ENCODE results near the gene PEX3.
"Not testable (repeated sequence)": the region's sequence is repeated elsewhere in the genome, so short reads cannot be mapped to it uniquely, and the experiment has no call there.

Gene PEX3

GRCh38 chr6:143449082-143449713 lies 1.4 kb upstream of the PEX3 start:
- no peak for DNase-seq

GRCh38 chr6:143449714-143450452 lies 722 bp upstream of the PEX3 start:
- DNase-seq = no peak

DNA sequence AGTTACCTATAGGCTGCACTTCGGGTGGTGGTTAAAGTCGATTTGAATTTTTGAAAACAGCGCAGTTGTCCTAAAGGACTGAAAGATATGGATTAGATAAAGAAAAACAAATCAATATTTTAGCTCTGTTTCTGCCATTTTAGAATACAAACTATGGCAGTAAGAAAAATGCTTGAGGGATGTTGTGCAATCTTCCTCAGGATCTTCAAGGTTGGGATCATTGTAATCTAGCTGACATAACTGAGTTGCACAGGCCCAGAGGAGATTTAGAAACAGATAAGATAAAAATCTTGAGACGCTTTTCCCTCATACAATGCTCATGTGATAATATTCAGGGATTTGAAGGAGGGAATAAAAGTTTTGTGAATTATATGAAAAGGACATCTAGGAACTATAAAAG lies 926 bp downstream of the PEX3 start:
- no peak for DNase-seq

DNA sequence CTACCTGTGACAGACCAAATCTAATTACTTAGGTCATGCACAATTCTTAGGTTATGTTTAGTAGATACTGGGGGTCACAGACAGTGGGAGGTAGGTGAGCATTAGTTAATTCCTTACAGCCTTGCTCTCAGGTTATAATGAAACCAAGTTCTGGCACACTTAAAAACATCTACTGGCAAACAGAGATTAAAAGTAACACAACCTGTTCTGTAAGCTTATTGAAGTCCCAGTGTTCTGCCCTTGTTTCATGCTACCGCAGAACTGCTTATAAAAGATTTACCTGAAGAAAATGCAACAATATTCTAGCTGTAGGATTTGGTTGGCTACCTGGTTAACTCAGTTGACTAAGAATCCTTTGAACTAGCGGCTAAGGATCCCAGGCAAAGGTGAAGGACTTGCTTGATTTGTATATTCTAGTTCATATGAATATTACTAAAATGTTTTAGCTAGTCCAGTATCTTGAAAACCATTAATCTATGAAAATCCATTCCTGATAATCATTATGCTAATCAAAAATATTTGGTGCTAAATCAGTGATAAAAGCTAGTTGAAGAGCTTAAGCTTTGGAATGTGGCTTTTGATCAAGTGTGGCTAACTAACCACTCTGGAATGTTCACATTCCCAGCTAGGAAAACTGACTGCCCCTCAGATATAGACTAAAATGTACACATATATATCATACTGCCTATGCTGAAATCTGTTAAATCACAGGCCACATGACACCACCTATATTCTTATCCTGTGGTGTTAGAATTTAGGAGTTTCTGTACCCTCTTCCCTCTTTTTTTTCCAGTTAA lies 7.2 kb downstream of the PEX3 start:
- no peak for DNase-seq

- DNase-seq = no peak
Measured at GRCh38 chr6:143465546-143465945, 14.9 kb downstream of the PEX3 start.

DNA sequence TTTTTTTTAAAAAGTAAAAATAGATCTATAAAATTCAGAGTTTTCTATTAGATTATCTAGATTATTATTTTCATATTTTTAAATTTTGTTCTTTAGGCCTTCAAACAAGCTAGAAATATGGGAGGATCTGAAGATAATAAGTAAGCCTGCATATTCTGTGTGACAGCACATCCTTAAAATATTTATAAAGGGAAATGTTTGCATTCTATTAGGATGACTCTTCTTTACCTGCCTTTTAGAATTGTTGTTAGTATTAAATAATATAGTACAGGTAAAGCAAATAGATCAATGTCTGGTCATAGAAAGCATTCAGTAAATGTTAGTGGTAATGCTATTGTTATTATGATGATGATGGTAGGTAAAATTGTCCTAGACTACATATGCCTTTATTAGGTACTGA lies 17.4 kb downstream of the PEX3 start:
- DNase-seq = no peak

DNA sequence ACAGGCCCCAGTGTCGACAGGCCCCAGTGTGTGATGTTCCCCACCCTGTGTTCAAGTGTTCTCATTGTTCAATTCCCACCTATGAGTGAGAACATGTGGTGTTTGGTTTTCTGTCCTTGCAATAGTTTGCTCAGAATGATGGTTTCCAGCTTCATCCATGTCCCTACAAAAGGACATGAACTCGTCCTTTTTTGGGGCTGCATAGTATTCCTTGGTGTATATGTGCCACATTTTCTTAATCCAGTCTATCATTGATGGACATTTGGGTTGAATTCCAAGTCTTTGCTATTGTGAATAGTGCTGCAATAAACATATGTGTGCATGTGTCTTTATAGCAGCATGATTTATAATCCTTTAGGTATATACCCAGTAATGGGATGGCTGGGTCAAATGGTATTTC lies 18.2 kb downstream of the PEX3 start:
- DNase-seq = not testable (repeated sequence)

GRCh38 chr6:143471822-143472221 lies 21.2 kb downstream of the PEX3 start:
- no peak for DNase-seq

DNA sequence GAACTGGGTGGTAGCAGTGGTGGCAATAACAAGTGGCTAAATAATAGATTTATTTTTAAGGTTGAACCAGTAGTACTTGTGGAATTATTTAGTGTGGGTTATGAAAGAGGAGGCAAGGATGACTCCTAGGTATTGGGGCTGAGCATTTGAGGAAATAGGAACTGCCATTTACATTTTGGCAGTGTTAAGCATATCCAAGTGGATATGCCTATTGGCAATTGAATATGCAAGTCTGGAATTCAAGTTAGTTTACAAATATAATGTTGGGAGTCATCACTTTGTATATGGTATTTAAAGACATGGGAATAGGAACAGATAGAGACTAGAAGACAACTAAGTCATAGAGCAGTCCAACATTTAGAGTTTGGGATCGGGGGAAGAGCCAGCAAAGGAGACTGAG lies 25.9 kb downstream of the PEX3 start:
- DNase-seq = no peak

GRCh38 chr6:143478479-143479062 lies 28.0 kb downstream of the PEX3 start:
- DNase-seq = no peak

GRCh38 chr6:143482593-143482992 lies 32.0 kb downstream of the PEX3 start:
- no peak for DNase-seq

DNA sequence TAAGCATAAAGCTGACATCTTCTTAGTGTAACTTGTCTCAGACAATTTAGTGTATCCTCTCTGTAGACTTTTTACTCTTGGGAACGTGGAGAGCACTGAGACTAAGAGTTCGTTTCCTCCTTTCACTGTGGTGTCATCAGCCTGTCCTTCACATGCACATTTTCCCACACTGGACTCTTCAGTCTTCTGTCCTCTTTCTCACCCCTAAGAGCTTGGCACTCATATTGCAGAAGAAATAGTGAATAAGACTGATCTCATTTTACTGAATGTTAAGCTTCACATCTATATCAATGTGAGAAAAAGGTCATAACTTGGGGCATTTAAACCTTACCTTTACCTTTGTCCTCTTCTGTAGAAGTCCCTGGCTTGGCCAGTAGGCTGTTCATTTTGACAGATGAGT lies 35.4 kb downstream of the PEX3 start:
- DNase-seq = no peak

GRCh38 chr6:143486752-143487151 lies 36.1 kb downstream of the PEX3 start:
- DNase-seq = no peak

- DNase-seq = no peak
Measured at GRCh38 chr6:143490244-143490643, 39.6 kb downstream of the PEX3 start.

DNA sequence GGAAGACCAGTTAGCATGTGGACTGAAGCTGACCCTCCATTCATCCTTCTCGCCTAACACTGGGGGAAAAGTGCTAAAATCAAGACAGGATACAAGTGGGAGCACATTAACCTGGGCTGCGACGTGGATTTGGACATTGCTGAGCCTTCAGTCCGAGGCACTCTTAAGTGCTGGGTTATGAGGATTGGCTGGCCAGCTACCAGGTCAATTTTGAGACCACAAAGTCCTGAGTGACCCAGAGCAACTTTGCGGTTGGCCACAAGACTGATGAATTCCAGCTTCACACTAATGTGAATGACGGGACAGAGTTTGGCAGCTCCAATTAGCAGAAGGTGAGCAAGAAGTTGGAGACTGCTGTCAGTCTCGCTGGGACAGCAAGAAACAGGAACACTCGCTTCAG lies 40.2 kb downstream of the PEX3 start:
- DNase-seq = no peak

GRCh38 chr6:143496974-143497373 lies 46.4 kb downstream of the PEX3 start:
- no peak for DNase-seq

GRCh38 chr6:143498428-143498827 lies 47.8 kb downstream of the PEX3 start:
- DNase-seq = no peak

DNA sequence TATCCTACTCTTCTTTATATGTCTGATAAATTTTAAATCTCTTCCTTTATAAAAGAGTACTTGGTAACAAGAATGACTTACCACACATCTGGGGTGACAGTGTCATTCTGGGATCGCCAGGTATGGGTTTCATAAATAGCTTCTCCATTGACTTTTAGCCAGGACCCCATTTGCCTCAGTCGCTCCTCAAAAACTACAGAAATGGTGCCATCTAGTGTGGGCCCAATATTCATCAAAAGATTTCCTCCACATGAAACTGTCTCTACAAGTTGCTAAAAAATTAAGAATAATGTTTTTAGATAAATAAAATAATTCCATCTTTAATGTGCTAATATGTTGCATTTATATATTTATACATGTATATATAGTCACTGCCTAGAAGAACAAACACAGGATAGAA lies 51.2 kb downstream of the PEX3 start:
- DNase-seq = no peak

DNA sequence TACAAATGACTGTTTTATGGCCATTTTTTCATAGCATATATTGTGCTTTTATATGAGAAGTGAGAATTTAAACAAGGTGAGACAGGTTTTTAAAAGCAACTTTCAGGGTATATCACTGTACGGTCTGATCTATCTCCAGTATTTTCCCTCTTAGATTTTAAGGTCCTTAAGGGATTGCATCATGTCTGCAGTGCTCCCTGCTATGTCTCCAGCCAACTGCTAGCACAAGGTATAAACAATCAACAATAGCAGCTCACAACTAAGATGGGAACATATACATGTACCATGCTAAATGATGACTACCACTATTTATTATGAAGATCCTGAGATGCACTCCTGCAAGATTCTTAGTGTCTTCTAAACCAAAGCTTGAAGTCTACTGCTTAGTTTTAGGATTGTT lies 53.8 kb downstream of the PEX3 start:
- no peak for DNase-seq

DNA sequence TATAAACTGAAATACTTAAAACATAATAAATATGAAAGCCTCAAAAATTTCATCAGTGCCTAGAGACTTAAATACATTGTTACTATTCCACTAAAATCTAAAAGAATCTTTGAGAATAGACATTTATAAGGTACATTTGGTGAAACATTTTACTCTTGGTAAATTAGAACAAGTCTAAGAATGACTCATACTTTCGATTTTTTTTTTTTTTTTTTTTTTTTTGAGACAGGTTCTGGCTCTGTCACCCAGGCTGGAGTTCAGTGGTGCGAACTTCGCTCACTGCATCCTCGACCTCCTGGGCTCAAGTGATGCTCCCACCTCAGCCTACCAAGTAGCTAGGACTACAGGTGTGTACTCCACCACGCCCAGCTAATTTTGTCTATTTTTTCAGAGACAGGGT lies 54.5 kb downstream of the PEX3 start:
- DNase-seq = no peak

- DNase-seq = no peak
Measured at GRCh38 chr6:143505537-143505936, 54.9 kb downstream of the PEX3 start.

GRCh38 chr6:143506199-143506598 lies 55.6 kb downstream of the PEX3 start:
- DNase-seq = no peak

DNA sequence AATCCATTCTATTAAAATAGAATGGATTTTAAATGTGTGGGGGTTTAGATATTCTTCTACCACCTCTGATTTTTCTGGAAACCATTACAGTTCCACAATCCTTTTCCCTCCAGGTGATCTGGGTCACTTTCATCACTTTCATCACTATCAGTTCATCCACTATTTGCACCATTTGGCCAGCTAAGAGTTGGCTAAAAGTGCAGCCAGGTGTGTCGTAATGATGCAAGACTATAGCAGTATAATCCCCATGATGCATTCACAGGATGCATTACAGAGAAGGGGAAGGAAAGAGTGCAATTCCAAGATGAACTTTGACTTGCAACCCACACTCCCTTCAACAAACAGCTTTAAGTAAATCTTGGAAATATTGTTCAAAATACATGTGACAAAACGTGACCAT lies 56.0 kb downstream of the PEX3 start:
- DNase-seq = no peak
